Breast epithelium (tissue), 3 donors: ENCODE data around the gene CILP.

Experiments
- CTCF ChIP-seq, 3 donors: fragments of 450-650 bp; IDR thresholded peaks; one replicate each; pipeline ENCODE4 v1.5.1; 2016 to 2017; ENCODE audit warnings: antibody characterized with exemption in 3 of 3, mild to moderate bottlenecking in 3 of 3, moderate library complexity in 3 of 3
- POLR2AphosphoS5 ChIP-seq, 3 donors: sonication (generic); formaldehyde crosslinking; IDR thresholded peaks; one replicate each; pipeline ENCODE4 v1.6.1; 2017; ENCODE audit warnings: antibody characterized with exemption in 3 of 3

GRCh38 chr15:65223996-65224395 is 12.7 kb upstream of the CILP start:
- no peak for TF ChIP-seq POLR2AphosphoS5 (IDR thresholded peaks at IDR 0.05)
- no peak for TF ChIP-seq CTCF (IDR thresholded peaks at IDR 0.05)
